ENCODE data around the gene ADARB1.

ADARB1 gene

GRCh38 chr21:45172420-45172819, 98.0 kb downstream of the ADARB1 start:
- DNase-seq (ENCODE audit: low spot score) = no peak

- no peak for DNase-seq (ENCODE audit: low spot score)
Measured at GRCh38 chr21:45175326-45176095, 101.1 kb downstream of the ADARB1 start.

- DNase-seq (ENCODE audit: low spot score) = no peak
Measured at GRCh38 chr21:45176141-45176540, 101.8 kb downstream of the ADARB1 start.

GRCh38 chr21:45177039-45177438, 102.7 kb downstream of the ADARB1 start:
- no peak for DNase-seq (ENCODE audit: low spot score)

- no peak for DNase-seq (ENCODE audit: low spot score)
Measured at GRCh38 chr21:45178070-45178608, 103.8 kb downstream of the ADARB1 start.

- DNase-seq (ENCODE audit: low spot score) = no peak
Measured at GRCh38 chr21:45178971-45179370, 104.6 kb downstream of the ADARB1 start.

GRCh38 chr21:45179568-45180245, 105.3 kb downstream of the ADARB1 start:
- DNase-seq (ENCODE audit: low spot score) = no peak

- no peak for DNase-seq (ENCODE audit: low spot score)
Measured at GRCh38 chr21:45180246-45180599, 105.8 kb downstream of the ADARB1 start.

- DNase-seq (ENCODE audit: low spot score) = no peak
Measured at GRCh38 chr21:45182958-45183357, 108.6 kb downstream of the ADARB1 start.

- DNase-seq (ENCODE audit: low spot score) = no peak
Measured at GRCh38 chr21:45183852-45184251, 109.5 kb downstream of the ADARB1 start.

GRCh38 chr21:45184869-45185268, 110.5 kb downstream of the ADARB1 start:
- no peak for DNase-seq (ENCODE audit: low spot score)

- DNase-seq (ENCODE audit: low spot score) = no peak
Measured at GRCh38 chr21:45186709-45187108, 112.3 kb downstream of the ADARB1 start.

GRCh38 chr21:45187646-45188045, 113.3 kb downstream of the ADARB1 start:
- DNase-seq (ENCODE audit: low spot score) = no peak

GRCh38 chr21:45190013-45190412, 115.6 kb downstream of the ADARB1 start:
- DNase-seq (ENCODE audit: low spot score) = no peak

GRCh38 chr21:45192332-45192731, 118.0 kb downstream of the ADARB1 start:
- no peak for DNase-seq (ENCODE audit: low spot score)

GRCh38 chr21:45196620-45197019, 122.2 kb downstream of the ADARB1 start:
- no peak for DNase-seq (ENCODE audit: low spot score)

GRCh38 chr21:45199201-45199600, 124.8 kb downstream of the ADARB1 start:
- no peak for DNase-seq (ENCODE audit: low spot score)

GRCh38 chr21:45200031-45200430, 125.7 kb downstream of the ADARB1 start:
- no peak for DNase-seq (ENCODE audit: low spot score)

- no peak for DNase-seq (ENCODE audit: low spot score)
Measured at GRCh38 chr21:45200581-45201296, 126.4 kb downstream of the ADARB1 start.

- DNase-seq (ENCODE audit: low spot score) = no peak
Measured at GRCh38 chr21:45202344-45202743, 128.0 kb downstream of the ADARB1 start.

- DNase-seq (ENCODE audit: low spot score) = no peak
Measured at GRCh38 chr21:45202889-45203288, 128.5 kb downstream of the ADARB1 start.

GRCh38 chr21:45203983-45204382, 129.6 kb downstream of the ADARB1 start:
- DNase-seq (ENCODE audit: low spot score) = no peak

- DNase-seq (ENCODE audit: low spot score) = no peak
Measured at GRCh38 chr21:45204395-45204794, 130.0 kb downstream of the ADARB1 start.
